ENCODE data around the gene EPS15. TPM values are rescaled to one million over a fixed set of nuclear protein-coding genes. Genes with fewer than 3 reads are reported as not detected.
"Not testable (repeated sequence)": the region's sequence is repeated elsewhere in the genome, so short reads cannot be mapped to it uniquely, and the experiment has no call there.

EPS15 gene
- total RNA-seq, 3 donors from 2014 or later, result 50.0 to 85.5 (median 54.0) TPM

DNA sequence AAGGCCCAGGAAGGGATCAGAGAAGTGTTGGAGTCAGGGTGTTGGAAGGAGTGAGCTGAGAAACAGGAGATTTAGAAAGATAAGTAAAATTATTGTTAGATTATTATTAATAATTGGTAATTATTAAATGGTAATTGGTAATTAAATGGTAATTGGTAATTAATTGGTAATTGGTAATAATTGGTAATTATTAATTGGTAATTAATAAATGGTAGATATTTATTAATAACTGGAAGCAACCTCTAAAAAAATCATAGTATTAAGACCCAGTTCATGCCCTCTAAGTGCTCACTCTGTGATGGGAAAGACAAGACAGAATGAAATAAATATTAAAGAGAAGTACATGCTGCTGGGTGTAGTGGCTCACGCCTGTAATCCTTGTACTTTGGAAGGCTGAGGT lies 13.8 kb upstream of the EPS15 start:
- no peak overlapping the region for H3K4me3 ChIP-seq
- ATAC-seq, result no peak
- DNase-seq, result no peak
- H3K9me3 ChIP-seq, result no peaks in the 10 kb centered on the region
- H3K4me1 ChIP-seq (ENCODE audit: low read depth), result peaks cover 5% of the 10 kb centered on the region
- H3K36me3 ChIP-seq (ENCODE audit: low read depth), result no peaks in the 10 kb centered on the region
- intact Hi-C loops (cut with DNase I, micrococcal nuclease), result no loop called here
- TF ChIP-seq, protein P1, sequence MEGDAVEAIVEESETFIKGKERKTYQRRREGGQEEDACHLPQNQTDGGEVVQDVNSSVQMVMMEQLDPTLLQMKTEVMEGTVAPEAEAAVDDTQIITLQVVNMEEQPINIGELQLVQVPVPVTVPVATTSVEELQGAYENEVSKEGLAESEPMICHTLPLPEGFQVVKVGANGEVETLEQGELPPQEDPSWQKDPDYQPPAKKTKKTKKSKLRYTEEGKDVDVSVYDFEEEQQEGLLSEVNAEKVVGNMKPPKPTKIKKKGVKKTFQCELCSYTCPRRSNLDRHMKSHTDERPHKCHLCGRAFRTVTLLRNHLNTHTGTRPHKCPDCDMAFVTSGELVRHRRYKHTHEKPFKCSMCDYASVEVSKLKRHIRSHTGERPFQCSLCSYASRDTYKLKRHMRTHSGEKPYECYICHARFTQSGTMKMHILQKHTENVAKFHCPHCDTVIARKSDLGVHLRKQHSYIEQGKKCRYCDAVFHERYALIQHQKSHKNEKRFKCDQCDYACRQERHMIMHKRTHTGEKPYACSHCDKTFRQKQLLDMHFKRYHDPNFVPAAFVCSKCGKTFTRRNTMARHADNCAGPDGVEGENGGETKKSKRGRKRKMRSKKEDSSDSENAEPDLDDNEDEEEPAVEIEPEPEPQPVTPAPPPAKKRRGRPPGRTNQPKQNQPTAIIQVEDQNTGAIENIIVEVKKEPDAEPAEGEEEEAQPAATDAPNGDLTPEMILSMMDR (IDR thresholded peaks at IDR 0.05), result no peak

DNA sequence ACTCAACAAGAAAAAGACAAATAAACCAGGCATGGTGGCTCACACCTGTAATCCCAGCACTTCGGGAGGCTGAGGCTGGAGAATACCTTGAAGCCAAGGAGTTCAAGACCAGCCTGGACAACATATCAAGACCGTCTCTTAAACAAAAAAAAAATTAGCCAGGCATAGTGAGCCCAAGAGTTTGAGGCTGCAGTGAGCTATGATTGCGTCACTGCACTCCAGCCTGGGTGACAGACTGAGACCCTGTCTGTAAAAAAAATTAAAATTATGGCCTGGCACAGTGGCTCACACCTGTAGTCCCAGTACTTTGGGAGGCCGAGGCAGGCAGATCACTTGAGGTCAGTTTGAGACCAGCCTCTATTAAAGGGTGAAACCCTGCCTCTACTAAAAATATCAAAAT lies 11.4 kb upstream of the EPS15 start:
- ATAC-seq; H3K4me1 ChIP-seq (ENCODE audit: low read depth); H3K36me3 ChIP-seq (ENCODE audit: low read depth); H3K9me3 ChIP-seq; DNase-seq; intact Hi-C loops (cut with DNase I, micrococcal nuclease); H3K4me3 ChIP-seq: not testable (repeated sequence)

DNA sequence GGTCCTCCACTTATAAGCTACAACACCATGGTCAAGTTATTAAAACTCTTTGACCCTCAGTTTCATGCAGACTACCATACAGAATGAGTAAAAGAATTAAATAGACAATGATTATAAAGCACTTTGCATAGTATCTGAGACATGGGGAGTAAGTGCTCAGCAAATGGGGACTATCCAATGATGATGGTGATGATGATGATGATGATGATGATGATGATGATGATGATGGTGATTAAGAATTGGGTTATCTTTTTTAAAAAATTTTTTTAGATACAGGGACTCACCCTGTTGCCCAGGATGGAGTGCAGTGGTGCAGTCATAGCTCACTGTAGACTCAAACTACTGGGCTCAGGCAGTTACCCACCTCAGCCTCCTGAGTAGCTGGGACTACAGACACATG lies 8.1 kb upstream of the EPS15 start:
- intact Hi-C loops (cut with DNase I, micrococcal nuclease), result no loop called here
- ATAC-seq (no peak), DNase-seq (no peak)
- no peaks in the 10 kb centered on the region for H3K9me3 ChIP-seq
- TF ChIP-seq, protein P1 (IDR thresholded peaks at IDR 0.05), result no peak
- H3K4me3 ChIP-seq, result no peak overlapping the region
- H3K4me1 ChIP-seq (ENCODE audit: low read depth), result no peaks in the 10 kb centered on the region
- H3K36me3 ChIP-seq (ENCODE audit: low read depth), result no peaks in the 10 kb centered on the region

DNA sequence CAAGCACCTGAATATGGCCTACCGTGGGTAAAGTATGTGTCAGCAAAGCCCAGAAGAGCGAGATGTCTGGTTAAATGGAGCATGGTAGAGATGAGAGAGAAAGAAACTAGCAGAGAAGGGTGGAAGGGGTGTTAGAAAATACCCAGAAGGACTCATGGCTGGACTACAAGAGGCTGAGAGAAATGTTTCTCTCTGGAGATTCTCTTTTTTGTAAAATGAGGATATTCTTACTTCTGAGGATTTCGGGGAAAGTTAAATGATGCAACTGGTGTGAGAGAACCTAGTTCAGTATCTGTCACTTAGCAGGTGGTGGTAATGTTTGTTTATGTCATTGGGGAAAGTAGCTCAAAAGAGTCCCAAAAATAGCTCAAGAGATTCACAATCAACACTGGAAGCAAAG lies 7.2 kb upstream of the EPS15 start:
- intact Hi-C loops (cut with DNase I, micrococcal nuclease), result no loop called here
- Histone ChIP-seq H3K4me1 (ENCODE audit: low read depth) (no peaks in the 10 kb centered on the region), H3K9me3 (no peaks in the 10 kb centered on the region), H3K4me3 (no peak overlapping the region), H3K36me3 (ENCODE audit: low read depth) (no peaks in the 10 kb centered on the region)
- DNase-seq (no peak), ATAC-seq (no peak)
- TF ChIP-seq, protein P1 (IDR thresholded peaks at IDR 0.05), result no peak

DNA sequence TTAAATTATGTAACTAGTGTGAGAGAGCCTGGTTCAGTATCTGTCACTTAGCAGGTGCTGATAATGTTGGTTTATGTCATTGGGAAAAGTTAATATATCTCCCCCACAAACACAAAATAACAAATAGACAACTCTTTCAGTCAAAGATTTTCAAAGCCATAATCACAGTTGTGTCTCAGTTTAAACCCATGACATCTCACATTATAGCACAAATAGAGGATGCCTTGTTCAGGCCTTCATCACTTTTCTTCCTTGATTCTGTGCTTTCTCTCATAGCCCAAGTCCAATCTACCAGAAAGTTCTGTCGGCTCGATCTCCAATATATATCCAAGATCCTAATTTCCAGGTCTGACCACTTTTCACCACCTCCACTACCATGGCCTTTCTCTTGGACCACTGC lies 6.2 kb upstream of the EPS15 start:
- H3K36me3 ChIP-seq (ENCODE audit: low read depth), result no peaks in the 10 kb centered on the region
- no peak overlapping the region for H3K4me3 ChIP-seq
- H3K9me3 ChIP-seq, result no peaks in the 10 kb centered on the region
- TF ChIP-seq, protein P1 (IDR thresholded peaks at IDR 0.05), result no peak
- intact Hi-C loops (cut with DNase I, micrococcal nuclease), result no loop called here
- ATAC-seq (no peak), DNase-seq (no peak)
- H3K4me1 ChIP-seq (ENCODE audit: low read depth), result no peaks in the 10 kb centered on the region

DNA sequence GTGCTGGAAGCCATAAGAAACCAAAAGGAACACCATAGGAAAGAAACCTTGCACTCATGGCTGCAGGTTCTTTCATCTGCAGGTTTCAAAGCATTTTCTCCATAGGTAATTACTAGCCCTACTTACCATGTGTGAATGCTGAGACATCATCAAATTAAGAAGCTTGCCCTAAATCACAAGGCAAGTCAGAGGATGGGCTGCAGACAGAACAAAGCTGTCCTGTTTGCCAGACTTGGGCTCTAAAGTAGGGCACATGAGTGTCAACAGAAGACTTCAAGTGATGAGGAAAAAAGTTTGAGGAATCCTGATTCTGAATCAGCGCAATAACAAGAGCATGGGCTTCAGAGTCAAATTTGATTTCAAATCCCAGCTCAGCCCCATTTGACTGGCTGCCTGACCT lies 5.8 kb upstream of the EPS15 start:
- intact Hi-C loops (cut with DNase I, micrococcal nuclease), result no loop called here
- ATAC-seq (no peak), DNase-seq (no peak)
- H3K4me1 ChIP-seq (ENCODE audit: low read depth), result peaks cover 3% of the 10 kb centered on the region
- TF ChIP-seq, protein P1 (IDR thresholded peaks at IDR 0.05), result no peak
- H3K36me3 ChIP-seq (ENCODE audit: low read depth), result no peaks in the 10 kb centered on the region
- H3K9me3 ChIP-seq, result no peaks in the 10 kb centered on the region
- H3K4me3 ChIP-seq, result no peak overlapping the region

Data from mucosa of descending colon (tissue), 3 donors.